Measurements from ENCODE around the gene IFNA14.
"Not testable (repeated sequence)": the region's sequence is repeated elsewhere in the genome, so short reads cannot be mapped to it uniquely, and the experiment has no call there.

Gene IFNA14

DNA sequence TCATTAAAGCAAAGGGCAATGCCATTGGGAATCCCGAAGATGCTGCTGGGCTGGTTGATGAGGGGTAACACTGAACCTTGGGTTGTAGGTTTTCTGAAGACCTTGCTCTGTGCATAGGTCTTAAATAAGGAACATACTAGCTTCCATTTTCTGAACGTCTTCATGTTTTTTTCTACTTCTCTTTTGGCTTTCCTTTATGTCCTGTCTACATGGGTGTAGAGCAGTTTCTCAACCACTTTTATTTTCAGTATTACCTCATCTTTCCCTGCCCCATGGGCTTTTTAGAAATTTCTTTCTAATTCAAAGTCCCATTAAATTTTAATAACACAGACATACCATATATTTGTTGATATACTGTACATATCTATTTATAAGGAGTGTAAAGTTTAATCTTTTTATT is at the start of gene IFNA14:
Gene IFNA14 (minus strand): TSS at position 95 of the 400 bp plus-strand sequence. CDS start 70 bp downstream, at position 25.
- intact Hi-C loops (cut with DNase I): no loop called here
- no peak for DNase-seq

DNA sequence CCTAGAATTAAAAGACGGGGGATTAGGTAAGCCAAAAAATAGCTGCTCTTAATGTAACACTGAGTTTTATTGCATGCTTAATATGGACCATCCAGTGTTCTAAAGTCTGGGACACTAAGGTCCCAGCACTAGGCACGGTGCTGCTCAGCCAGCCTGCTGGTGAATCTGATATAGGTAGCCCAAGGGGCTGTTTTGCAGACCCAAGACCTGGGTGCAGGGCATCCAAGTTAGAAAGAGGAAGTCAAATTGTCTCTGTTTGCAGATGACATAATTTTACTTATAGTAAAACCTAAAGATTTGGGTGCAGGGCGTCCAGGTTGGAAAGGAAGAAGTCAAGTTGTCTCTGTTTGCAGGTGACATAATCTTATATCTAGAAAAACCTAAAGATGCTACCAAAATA is 47.5 kb upstream of the IFNA14 start:
- intact Hi-C loops (cut with DNase I): no loop called here
- no peak for DNase-seq

GRCh38 chr9:21286659-21287058 is 46.9 kb upstream of the IFNA14 start:
- no peak for DNase-seq

GRCh38 chr9:21286099-21286498 is 46.3 kb upstream of the IFNA14 start:
- no peak for DNase-seq
- intact Hi-C loops (cut with DNase I): no loop called here

More at GRCh38 chr9:21286659-21287058, 46.9 kb upstream of the IFNA14 start:
- intact Hi-C loops (cut with DNase I): no loop called here

- DNase-seq: no peak
- intact Hi-C loops (cut with DNase I): no loop called here
Measured at GRCh38 chr9:21281275-21281674, 41.5 kb upstream of the IFNA14 start.

GRCh38 chr9:21268347-21268657 is 28.5 kb upstream of the IFNA14 start:
- intact Hi-C loops (cut with DNase I): no loop called here
- DNase-seq: no peak

- peak in 2 of 42 donors; percentile 4 to 8 for DNase-seq
- intact Hi-C loops (cut with DNase I): no loop called here
Measured at GRCh38 chr9:21267485-21268346, 27.9 kb upstream of the IFNA14 start.

GRCh38 chr9:21266733-21267484 is 27.1 kb upstream of the IFNA14 start:
- intact Hi-C loops (cut with DNase I): no loop called here
- DNase-seq: no peak

DNA sequence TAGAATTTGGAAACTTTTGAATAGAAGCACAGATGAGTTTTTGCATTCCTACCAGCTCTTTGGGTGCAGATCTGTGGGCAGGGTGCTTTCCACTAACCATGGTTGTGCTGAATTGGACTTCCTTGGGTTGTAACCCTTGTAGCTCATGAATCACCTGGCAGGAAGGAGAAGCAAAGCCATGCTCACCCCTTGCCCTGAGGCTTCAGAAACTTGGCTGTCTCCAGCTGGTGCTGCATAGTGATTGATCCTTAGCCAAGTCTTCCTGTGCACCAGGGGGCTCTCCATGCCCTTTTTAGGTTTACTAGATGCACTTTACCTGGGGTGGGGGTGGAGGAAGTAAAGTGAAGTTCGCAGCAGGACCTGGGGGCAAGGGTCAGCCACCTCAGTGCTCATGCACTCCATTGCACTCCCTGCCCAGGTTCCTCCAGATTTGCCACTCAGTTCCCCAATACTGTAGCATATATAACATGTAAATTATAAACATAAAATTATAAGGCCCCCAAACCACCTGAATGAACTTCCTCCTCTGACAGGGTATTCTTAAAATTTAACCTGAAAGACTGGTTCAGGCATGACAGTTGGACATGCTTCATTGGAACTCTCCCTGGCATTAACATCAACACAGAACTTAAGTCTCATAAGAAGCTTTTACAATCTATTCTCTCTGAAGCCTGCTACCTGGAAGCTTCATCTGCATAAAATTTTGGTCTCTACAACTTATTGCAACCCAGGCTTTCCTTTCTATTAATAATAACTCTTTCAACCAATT is 25.8 kb upstream of the IFNA14 start:
- no peak for DNase-seq
- intact Hi-C loops (cut with DNase I): no loop called here

GRCh38 chr9:21255538-21256212 is 15.9 kb upstream of the IFNA14 start:
- no peak for DNase-seq
- intact Hi-C loops (cut with DNase I): no loop called here

- peak in 30 of 42 donors; percentile 8 to 61 (median 26) for DNase-seq
- intact Hi-C loops (cut with DNase I): no loop called here
Measured at GRCh38 chr9:21252721-21253547, 13.1 kb upstream of the IFNA14 start.

GRCh38 chr9:21251638-21252037 is 11.8 kb upstream of the IFNA14 start:
- intact Hi-C loops (cut with DNase I): no loop called here
- no peak for DNase-seq

DNA sequence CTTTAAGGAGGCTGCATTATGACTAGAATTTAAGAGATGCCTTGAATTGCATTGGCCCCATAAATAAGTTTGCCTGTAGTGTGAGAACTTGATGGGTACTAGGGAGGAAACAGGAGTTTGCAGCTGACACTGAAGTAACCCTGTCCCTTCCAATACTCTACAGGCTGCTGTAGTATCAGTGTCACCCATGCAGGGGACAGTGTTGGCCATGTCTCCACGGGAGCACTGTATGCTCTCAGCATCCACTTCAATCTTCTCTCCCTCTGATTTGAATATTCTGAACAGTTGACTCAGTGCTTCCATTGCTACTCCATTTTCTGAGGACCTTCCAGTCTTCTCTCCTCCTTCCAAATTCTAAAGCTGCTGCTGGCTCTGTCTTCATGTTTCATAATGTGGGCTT is 11.4 kb upstream of the IFNA14 start:
- no peak for DNase-seq
- intact Hi-C loops (cut with DNase I): no loop called here

- no peak for DNase-seq
- intact Hi-C loops (cut with DNase I): no loop called here
Measured at GRCh38 chr9:21244836-21245235, 5.0 kb upstream of the IFNA14 start.

DNA sequence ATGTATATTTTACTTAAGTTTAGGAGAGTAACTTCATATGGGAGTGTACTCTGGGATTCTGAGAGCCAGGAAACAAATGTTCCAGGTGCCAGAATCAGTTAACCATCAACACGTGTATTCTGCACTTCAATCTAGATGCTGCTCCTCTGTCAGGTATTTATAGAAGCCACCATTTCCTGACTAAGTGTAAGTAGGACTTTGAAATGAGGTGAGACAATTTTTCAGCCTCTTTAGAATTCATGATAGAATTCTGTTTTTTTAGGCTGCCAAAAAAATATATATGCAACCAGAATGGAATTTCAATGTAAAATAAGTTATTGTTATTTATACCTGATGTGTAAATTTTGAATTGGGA is 3.5 kb downstream of the IFNA14 start:
- DNase-seq; intact Hi-C loops (cut with DNase I): not testable (repeated sequence)

DNA sequence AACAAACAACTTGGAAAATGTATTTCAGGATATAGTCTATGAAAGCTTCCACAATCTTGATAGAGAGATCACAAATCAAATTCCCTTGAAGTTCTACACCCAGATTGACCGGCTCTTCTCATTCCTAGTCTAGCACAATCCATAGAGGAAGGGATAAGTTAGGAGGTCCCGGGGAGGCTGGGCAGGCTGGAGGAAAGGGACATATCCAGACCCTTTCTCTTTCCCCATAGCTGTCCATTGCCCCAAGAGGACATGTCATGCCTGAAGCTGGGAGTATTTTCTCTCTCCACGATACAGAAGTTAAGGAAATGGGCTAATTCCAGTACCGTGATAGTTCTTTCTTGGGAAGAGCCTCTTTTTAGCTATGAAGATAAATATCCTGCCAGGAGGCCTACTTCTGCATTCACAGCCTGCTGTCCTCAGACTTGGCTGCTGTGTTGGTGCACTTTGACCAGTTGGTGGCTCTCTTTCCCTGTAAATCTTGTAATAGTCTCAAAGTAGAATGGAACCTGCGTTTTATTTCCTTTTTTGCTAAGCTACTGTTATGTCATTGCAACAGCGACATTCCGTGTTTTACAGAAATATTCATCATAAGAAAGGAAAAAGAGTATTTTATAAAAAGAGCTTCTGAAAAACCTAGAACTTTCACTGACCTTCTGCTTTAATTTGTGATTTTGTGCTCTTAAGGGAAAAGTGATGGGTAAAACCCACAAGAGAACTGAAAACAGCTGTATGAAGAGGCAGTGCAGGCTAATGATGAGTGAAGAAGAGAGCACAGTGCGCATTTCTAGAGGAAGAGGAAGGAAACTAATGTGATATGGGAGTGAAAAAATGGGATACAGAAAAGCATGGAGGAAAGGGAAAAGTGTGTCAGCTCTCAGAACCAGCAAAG is 4.1 kb downstream of the IFNA14 start:
- intact Hi-C loops (cut with DNase I): not testable (repeated sequence)
- peak in 32 of 42 donors; percentile 7 to 65 (median 35) for DNase-seq

DNA sequence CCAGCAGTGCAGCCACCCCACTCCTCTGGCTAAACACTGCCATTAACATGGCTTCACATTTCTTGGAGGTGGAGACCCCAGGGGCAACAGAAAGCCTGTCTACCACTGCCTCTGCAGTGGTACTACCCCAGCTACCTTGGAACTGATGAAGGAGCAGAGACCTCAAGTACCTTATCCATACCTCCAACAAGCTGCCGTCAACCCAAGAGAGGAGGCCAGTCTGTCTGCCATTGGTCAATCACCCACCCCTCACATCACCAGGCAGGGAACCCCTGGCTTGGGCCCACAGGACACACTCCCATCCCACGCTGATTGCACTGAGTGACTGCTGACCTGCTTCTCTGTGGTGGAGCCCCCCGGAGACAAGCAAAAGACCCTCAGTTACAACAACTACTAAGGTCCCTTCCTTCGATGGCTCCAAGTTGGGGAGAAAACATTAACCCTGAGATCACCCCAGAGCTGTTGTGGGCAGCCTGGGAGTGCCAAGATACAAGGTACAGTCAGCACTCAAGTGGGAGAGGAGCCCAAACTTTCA is 5.6 kb downstream of the IFNA14 start:
- DNase-seq: no peak
- intact Hi-C loops (cut with DNase I): no loop called here

All from head of caudate nucleus (tissue), 42 donors.